Central memory CD4-positive, alpha-beta T cell (primary cell): ENCODE measurements around the gene TNS3.

Experiments
- DNase-seq: peaks from one replicate; pipeline ENCODE4 v3.0.0; 2022

Gene TNS3

GRCh38 chr7:47539398-47540052, 42.4 kb downstream of the TNS3 start:
- no peak for DNase-seq

DNA sequence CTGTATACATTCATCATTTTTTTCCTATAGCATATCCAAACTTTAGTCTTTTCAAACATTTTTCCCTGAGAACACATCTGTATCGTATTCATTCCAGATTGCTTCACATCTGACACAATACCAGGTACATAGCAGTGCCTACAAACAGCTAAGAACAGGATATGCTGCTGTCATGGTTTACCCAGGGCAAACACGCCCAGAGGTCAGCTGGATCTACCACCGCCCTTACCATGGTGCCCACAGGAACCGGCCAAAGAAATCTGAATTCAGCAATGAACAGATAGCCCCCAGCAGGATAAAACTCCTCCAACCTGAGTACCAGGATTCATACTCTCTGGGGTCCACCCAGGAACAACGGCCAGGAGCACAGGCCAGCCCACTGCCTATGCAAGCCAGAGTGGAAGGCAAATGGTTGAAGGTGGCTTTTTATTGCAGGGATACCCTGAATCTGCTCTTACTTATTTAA, 43.0 kb downstream of the TNS3 start:
- no peak for DNase-seq

DNA sequence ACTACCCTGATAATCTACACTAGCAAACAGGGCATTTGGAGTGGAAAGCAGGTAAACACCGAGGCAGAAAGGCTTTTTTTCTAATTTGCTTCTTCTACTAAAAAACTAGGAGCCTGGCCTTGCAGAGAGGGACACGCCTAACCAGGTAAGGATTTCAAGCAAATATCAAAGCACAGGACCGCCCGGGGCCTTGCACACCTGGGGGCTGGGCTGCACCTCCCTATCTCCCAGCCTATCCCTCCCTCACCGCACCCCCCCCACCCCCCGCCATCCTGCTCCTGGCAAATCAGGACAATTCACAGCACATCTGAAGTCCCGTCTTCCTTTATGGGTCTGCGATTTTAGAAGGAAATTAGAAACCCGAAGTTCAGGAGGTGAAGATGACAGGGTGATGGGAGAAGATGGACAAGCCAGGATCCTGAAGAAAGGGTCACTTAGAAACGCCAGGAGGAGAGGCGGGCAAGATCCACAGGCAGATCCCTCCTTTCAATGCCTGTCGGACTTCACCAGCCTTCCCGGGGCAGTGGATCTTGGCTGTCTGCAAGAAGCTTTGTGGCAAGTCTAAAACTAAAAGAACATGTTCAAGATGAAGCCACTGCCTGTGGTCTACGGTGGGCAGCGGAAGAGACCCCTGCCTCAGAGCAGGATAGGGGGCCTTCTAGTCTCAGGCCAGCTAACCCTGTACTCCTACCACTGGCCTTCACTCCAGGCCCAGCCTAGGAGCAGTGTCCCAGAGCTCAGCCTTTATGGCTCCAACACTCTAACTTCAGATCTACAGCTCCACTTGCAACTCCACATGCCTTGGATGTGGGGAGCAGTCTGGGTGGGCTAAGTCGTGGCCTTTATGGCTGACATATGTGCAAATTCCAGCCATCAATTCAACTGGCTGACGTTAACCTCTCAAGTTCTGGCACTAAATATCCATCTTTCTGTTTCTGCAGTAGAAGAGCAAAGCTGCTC, 43.9 kb downstream of the TNS3 start:
- no peak for DNase-seq

DNA sequence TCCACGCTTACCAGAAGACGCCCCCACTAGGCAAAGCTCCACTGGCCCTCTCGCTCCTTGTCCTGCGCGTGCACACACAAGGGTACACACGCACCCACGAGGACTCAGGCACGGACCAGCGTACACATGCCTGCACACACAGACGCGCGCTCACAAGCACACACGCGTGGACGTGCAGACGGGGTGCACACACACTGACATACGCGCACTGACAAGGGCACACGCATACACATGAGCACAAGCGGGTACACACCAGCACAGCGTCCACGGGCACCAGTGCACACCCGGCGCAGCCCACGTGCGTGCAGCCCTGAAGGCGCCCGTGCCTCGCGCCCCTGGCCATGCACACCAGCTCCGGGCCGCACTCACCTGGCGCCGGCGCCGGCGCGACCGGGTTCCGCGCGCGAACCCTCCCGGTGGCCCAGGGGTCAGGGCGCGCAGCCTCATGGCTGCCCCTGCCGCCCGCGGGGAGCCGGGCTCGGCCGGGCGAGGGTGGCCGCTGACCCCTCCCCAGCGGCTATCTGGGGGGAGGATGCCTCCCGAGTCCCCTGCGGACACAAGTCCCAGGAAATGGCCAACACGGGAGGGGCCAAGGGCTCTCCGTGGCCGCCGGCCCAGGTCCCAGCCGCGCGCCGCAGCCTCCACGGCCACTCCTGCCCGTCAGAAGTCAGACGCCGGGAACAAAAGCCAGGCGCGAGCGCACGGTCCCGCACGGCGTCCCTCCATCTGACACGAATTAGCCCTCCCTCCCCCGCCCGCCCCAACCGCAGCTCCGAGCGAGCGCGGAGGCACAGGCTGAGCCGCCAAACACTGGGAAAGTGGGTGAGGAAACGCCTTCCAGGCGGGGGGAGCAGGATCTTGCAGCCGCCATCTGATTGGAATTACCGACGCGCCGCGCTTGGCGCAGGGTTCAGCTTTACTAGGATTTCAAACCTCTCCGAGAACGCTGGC, 45.0 kb downstream of the TNS3 start:
- no peak for DNase-seq

DNA sequence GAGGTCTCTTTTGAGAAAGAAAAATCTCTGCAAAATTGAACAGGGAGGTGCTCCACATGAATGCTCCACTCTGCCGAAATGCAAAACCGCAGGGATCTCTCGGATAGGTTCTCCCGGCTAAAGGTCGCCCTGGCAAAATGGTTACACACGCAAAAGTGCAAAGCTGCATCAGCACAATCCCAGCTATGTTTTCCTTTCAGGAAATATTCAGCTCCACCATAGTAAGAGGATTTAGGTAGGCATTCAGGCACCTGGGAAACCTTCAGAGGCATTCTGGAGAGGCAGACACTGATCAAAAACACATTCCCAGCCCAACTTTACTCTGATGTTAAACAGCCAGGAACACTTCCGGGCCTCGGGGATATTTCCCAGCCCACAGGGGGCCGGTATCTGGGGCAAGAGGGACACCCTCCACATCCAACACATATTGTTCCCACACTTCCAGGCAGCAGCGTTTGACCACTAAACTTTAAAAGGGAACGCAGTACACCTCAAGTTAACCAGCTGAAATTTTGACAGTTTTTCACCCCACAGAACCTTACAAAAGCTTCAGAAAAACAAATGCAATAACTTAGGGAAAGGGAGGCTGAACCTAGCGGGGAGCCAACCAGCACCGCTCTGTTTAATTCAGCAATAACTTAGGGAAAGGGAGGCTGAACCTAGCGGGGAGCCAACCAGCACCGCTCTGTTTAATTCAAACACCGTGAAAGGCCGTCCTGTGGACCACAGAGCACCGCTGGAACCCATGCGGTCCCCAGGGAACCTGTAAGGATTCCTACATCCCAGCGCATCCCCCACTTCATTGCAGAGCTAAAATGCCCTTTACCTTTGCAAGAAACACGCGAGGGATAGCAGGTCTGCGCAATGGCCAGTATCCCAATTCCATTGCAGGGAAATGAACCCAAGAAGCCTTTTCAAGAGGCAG, 45.9 kb downstream of the TNS3 start:
- DNase-seq, result no peak

GRCh38 chr7:47535035-47535703, 46.7 kb downstream of the TNS3 start:
- no peak for DNase-seq

DNA sequence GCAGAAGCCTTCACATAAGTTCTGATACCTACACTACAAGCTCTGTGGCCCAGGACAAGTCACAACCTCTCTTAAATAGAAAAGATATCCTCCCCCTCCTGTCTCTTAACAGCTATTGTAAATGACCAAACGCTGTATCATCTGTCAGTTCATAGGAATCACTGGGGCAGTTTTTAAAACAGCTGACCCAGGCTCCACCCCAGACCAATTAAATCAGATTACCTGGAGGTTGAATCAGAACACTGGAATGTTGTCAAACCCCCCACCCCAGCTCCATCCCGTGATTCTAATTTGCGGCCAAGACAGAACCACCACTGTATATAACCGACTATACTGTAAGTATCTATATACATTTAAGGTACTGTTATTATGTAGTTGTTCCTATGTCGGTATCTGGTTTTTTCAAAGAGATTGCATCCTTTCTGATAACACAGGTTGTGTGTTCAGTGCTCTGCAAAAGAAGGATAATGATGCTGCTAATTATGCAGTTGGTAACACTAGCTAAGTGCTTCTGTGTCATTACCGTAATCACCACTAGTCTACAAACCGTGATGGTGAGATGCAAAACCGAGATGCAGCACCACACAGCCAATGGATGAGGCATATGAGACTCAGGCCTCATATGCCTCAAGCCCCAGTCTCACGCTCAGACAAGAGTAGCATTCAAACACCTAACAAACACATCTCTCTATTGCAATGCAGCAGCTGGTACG, 47.4 kb downstream of the TNS3 start:
- DNase-seq, result no peak

- no peak for DNase-seq
Observed at GRCh38 chr7:47531584-47532492, 50.1 kb downstream of the TNS3 start.

DNA sequence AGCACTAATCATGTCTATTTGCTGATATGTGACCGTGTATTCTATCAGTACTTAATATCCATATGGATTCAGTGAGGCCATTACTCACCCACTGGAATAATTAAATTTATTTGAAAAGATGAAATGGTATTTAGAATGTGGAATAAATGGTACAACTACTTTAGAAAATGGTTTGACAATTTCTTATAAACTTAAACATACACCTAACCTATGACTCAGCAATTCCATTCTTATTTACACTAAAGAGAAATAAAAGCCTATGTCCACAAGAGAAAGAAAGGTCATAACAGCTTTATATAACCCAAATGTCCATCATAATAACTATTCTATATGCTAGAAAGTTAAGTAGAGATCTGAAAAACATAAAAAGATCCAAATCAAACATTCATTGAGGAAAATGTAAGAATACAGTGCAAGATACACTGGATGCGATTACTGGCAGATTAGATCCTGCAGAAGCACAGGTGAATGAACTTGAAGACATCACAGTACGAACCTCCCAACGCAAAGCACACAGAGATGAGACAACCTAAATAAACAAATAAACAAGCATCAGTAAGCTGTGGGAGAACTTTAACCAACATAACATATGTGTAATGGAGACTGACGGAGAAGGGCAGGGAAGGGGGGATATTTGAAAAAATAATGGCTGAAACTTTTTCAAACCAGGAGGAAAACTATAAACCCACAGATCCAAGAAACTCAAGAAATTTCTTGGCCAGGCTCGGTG, 51.9 kb downstream of the TNS3 start:
- no peak for DNase-seq

- no peak for DNase-seq
Observed at GRCh38 chr7:47529405-47529804, 52.5 kb downstream of the TNS3 start.

DNA sequence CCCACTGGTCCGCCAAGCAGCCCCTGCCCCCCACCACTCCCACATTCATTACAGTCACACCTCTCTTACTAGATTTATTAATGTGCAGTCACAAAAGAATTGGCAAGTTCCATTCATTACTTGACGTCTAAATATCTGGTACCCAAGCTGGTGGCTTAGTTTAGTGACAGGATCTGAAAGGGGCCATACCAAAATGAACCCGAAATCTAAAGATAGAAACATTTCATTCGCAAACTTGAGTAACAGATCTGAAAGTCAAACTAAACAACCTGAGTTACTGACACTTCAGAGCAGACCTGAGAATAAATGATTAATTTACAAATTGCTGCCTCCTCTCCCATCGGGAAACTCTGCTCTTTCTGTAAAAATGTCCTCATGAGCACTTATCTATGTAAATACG, 53.4 kb downstream of the TNS3 start:
- DNase-seq, result no peak

DNA sequence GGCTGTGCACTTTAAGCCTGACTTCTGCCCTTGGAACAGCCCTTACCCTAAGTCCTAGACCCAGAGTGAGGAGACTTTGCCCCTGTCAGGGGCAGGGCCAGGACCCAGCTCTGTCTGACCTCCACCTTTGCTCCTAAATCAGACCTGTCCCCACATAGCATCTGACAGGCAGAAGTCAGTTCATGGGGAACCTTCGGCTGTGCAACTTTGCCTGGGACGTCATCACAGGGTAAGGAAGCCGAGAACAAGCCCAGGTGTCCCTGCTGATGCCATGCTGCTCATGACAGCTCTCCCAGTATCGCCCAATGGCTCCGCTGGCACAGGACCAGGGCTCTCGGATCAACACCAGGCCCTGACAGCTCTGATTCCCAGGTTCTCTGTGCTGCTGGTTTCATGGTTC, 55.4 kb downstream of the TNS3 start:
- DNase-seq, result no peak

GRCh38 chr7:47525066-47525623, 56.8 kb downstream of the TNS3 start:
- no peak for DNase-seq

- DNase-seq, result no peak
Observed at GRCh38 chr7:47523401-47523800, 58.5 kb downstream of the TNS3 start.

DNA sequence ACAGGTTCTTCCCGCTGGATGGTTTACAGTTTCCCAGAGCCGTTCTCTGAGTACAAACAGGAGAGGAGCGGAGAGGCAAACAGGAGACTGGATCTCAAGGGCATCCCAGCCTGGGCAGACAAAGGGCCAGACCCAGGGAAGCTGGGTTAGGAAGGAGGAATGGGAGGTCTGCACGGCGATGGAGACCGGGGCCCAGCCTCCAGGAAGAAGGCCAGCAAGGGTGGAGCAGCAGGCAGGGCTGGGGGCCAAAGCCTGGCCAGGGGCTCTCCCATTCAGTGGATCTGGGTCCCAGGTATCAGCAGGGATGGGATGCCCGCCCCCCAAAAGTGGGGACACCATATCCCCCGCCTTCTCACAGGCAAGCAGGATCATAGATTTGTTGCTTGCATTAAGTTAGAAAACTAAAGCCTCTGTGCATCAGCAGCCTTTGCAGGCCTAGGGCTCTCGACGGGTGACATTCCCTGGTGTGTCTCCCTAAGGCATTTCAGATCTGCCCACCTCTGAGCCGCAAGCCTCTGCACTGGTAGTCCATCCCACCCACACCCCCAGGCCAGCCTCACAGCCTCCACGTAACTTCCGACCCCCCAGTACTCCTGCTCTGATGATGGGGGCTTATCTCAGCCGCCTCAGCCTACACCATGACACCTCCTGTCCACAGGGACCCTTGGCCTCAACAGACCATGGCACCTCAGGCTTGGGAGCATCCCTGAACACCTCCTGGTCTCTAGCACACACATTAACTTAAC, 59.9 kb downstream of the TNS3 start:
- DNase-seq, result no peak

DNA sequence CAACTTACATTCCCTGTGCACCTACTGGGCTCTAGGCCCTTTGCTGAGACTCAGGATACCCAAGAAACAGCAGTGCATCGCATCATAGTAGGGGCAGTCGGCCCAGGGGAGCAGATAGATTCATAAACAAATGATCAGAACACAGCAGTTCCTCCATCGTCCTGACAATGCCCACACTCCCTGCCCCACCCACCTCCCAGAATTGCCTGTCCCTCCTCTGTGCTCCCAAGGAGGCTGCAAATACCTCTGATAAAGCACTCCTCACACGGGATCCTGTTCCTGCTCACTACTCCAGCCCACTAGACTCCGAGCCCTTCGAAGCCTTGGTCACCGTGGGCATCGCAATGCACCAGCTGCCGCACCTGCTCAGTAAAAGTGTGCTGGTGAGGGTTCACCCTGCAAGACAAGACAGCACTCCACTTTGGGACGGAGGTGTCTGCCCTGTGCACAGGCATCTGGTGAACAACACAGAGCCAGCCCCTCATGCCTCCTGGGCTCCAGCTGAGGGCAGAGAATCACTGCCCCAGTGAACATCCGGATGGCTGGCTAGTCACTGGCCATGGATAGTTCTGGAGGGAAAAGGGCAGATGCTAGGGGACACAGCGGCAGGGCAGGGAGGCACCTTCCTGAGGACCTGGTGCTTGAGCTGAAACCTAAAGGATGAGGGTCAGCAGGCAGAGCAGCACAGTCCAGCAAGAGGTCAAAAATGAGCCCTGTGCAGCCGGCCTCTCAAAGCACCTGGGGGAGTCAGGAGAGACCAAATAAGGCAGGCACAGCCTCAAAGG, 60.7 kb downstream of the TNS3 start:
- DNase-seq, result no peak

- no peak for DNase-seq
Observed at GRCh38 chr7:47520406-47520805, 61.5 kb downstream of the TNS3 start.
